Mucosa of stomach (tissue), 1 donor: ENCODE results near the gene DHRSX.
"Not testable (repeated sequence)": the region's sequence is repeated elsewhere in the genome, so short reads cannot be mapped to it uniquely, and the experiment has no call there.

ENCODE experiments used
- H3K27me3 ChIP-seq: one replicate; pipeline ENCODE4 v1.7.0; 2013; ENCODE audit warnings: mild to moderate bottlenecking, low read length; ENCODE audit not compliant: control insufficient read depth, insufficient read depth
- H3K36me3 ChIP-seq: one replicate; pipeline ENCODE4 v1.7.0; 2013; ENCODE audit warnings: low read length; ENCODE audit not compliant: control insufficient read depth, insufficient read depth
- H3K4me1 ChIP-seq: one replicate; pipeline ENCODE4 v1.7.0; 2013; ENCODE audit warnings: mild to moderate bottlenecking, low read length; ENCODE audit not compliant: control insufficient read depth, insufficient read depth
- H3K4me3 ChIP-seq: one replicate; pipeline ENCODE4 v1.7.0; 2013; ENCODE audit warnings: low read length
- H3K9ac ChIP-seq: one replicate; pipeline ENCODE4 v1.7.0; 2013; ENCODE audit warnings: mild to moderate bottlenecking, low read length, moderate library complexity
- H3K9me3 ChIP-seq: one replicate; pipeline ENCODE4 v1.7.0; 2013; ENCODE audit warnings: mild to moderate bottlenecking, low read length, moderate library complexity; ENCODE audit not compliant: control insufficient read depth
- donor health status: Pancreatic carcinoma.

Gene DHRSX

DNA sequence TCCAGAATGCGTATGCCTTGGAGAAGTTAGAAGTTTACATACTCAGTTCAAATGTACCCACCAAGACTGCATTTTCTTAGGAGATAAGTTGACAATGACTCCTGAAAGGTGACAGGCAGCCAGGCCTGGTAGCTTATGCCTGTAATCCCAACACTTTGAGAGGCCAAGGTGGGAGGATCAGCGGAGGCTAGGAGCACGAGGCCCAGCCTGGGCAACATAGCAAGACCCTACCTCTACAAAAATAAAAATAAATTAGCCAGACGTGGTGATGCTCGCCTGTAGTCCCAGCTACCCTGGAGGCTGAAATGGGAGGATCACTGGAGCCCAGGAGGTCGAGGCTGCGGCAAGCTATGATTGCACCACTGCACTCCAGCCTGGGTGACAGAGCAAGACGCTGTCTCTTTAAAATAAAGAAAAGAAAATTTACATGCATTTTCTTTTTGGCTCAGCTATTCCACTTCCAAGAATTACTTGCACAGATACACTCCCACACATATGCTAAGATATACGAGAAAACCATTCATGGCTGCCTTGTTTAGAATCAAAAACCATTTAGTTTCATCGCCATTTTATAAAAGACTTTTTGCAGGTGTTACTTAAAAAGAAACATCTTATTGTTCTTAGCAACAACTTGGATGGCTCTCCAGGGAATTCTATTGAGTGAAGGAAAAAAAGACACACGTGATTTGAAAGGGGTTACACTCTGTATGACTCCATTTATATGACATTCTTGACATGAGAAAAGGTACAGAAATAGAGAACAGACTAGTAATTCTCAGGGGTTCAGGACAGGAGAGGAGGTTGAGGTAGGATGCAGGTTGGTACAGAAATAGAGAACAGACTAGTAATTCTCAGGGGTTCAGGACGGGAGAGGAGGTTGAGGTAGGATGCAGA, 66.3 kb downstream of the DHRSX start:
- Histone ChIP-seq H3K4me1 (no peaks in the 10 kb centered on the region), H3K9ac (no peak overlapping the region), H3K9me3 (no peaks in the 10 kb centered on the region), H3K4me3 (no peak overlapping the region), H3K27me3 (no peaks in the 10 kb centered on the region), H3K36me3 (no peaks in the 10 kb centered on the region)

DNA sequence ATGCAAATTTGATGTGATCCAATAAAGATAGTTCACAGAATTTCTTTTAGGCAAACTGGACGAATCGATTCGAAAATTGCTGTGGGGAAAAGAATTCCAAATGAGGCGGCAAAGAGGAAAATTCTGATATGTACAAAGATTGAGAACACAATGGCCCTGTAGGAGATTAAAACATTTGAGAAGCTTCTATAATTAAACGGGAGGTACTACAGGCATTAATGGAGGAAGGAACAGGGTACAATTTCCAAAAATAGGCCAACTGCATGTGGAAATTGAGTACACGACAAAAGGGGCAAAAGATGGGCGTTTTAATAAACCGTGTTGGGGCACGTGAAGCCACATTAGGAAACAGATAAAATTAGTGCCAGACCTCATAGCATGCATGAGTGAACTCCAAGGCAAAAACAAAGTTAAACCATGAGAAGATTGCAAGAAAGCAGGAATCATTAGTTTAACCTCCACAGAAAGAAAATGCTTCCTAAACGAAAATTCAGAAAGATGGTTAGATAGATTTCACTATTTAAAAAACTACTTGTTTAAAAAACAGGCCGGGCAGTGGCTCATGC, 68.4 kb downstream of the DHRSX start:
- no peak overlapping the region for H3K9ac ChIP-seq
- H3K36me3 ChIP-seq = no peaks in the 10 kb centered on the region
- no peaks in the 10 kb centered on the region for H3K27me3 ChIP-seq
- H3K4me1 ChIP-seq = no peaks in the 10 kb centered on the region
- no peak overlapping the region for H3K4me3 ChIP-seq
- no peaks in the 10 kb centered on the region for H3K9me3 ChIP-seq

DNA sequence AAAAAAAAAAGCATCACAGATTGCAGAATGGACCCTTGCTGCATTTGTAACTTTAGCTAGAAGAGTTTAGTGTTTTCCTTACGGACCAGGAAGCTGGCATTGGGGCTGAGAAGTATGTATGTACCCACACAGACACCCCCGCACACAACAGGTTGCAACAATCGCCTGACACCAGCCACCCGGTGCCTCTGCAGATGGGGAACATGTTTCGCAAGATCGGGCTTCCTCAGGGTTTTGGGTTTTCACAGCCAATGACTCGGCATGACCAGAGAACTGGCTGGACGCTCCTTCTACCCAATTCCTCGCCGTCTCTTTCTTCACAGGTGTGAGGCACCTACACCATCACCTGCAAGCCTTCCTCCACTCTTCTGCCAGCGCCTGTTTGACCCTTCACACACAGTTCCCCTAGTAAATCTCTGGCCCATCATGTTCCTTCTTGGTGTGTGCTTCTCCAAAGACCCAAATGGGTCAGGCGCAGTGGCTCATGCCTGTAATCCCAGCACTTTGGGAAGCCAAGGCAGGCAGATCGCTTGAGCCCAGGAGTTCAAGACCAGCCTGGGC, 70.4 kb downstream of the DHRSX start:
- no peak overlapping the region for H3K4me3 ChIP-seq
- H3K4me1 ChIP-seq = no peaks in the 10 kb centered on the region
- H3K9ac ChIP-seq = no peak overlapping the region
- no peaks in the 10 kb centered on the region for H3K27me3 ChIP-seq
- H3K9me3 ChIP-seq = no peaks in the 10 kb centered on the region
- no peaks in the 10 kb centered on the region for H3K36me3 ChIP-seq

DNA sequence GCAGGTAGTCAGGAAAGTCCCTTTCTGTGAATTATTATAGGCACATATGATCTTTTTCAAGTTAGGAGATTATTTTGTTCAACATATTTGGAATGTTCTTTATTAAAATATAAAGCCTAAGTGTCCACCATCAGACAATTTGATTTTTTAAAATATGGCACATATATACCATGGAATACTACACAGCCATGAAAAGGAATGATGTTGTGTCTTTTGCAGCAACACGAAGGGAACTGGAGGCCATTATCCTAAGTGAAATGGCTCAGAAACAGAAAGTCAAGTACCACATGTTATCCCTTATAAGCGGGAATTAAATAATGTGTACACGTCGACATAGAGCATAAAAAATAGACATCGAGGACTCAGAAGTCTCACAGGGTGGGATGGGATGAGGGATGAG, 73.0 kb downstream of the DHRSX start:
- peaks cover 5% of the 10 kb centered on the region for H3K36me3 ChIP-seq
- H3K9ac ChIP-seq = no peak overlapping the region
- H3K9me3 ChIP-seq = no peaks in the 10 kb centered on the region
- H3K4me1 ChIP-seq = no peaks in the 10 kb centered on the region
- H3K4me3 ChIP-seq = no peak overlapping the region
- no peaks in the 10 kb centered on the region for H3K27me3 ChIP-seq

DNA sequence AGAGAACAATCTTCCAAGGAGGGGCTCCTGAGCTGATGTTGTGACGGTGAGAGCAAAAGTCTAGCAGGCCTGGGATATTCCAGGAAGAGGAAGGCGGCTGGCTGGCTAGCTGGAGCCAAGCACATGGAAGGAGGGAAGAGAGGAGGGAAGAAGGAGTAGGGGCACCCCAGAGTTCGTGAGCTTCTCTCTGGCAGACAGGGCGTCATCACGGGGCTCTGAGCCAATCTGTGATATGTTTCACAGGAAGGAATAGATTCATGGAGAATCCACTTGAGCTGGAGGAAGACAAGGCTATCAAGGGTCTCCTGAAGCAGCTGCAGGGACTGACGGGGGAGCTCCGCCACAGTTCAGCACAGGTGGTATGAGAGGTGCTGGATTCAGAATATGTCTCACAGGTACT, 73.6 kb downstream of the DHRSX start:
- no peaks in the 10 kb centered on the region for H3K27me3 ChIP-seq
- no peak overlapping the region for H3K9ac ChIP-seq
- no peak overlapping the region for H3K4me3 ChIP-seq
- H3K36me3 ChIP-seq = peaks cover 5% of the 10 kb centered on the region
- H3K4me1 ChIP-seq = no peaks in the 10 kb centered on the region
- no peaks in the 10 kb centered on the region for H3K9me3 ChIP-seq

DNA sequence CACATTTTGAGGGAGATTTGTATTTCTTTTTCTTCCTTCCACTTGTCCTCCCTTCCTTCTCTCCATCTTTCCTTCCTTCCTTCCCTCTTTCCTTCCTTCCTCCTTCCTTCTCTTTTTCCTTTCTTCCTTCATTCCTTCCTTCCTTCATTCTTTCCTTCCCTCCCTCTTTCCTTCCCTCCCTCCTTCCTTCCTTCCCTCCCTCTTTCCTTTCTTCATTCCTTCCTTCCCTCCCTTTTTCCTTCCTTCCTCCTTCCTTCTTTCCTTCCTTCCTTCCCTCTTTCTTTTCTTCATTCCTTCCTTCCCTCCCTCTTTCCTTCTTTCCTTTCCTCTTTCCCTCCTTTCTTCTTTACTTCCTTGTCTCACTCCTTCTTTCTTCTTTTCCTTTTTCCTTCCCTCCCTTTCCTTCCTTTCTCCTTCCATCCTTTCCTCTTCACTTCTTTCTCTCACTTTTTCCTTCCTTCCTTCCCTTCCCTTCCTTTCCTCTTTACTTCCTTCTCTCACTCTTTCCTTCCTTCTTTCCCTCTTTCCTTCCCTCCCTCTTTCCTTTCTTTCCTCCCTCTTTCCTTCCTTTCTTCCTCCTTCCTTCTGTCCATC, 74.4 kb downstream of the DHRSX start:
- no peaks in the 10 kb centered on the region for H3K4me1 ChIP-seq
- no peak overlapping the region for H3K9ac ChIP-seq
- H3K9me3 ChIP-seq = no peaks in the 10 kb centered on the region
- H3K27me3 ChIP-seq = no peaks in the 10 kb centered on the region
- peaks cover 5% of the 10 kb centered on the region for H3K36me3 ChIP-seq
- H3K4me3 ChIP-seq = no peak overlapping the region

DNA sequence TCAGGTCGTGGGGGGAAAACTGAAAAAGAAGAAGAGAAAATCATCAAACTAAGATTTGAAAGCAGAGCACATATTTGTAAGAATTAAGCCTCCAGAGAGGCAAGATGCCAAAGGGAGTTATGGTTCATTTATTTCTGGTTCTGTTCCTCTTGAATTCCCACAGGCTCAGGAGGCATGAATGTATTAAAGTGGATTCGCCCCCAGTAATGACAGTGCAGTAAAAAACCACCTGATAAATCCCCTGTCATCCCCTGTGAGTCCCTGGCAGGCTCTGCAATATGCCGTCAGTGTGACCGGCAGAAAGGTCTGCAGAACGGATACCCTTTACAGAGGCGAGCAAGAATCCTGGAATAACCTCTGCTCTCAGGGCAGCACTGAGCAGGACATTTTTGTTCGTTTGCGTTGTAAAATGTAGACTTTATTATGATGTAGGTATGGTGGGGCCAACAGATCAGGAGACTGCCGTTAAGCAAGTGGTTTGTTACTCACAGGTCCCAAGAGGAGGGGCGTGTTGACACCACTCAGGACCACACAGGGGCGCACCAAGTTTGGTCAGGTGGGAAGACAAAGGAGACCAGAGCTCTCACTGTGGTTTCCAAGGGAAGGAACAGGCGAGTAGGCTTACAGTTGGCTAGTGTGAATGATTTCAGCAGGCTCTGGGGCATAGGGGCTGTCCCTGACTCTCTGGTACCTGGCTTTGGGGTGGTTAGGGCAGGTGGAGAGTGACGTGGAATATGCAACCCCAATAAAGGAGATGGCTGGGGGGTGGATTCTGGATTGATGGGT, 75.3 kb downstream of the DHRSX start:
- Histone ChIP-seq H3K27me3 (no peaks in the 10 kb centered on the region), H3K9me3 (no peaks in the 10 kb centered on the region), H3K9ac (no peak overlapping the region), H3K36me3 (peaks cover 5% of the 10 kb centered on the region), H3K4me3 (no peak overlapping the region), H3K4me1 (no peaks in the 10 kb centered on the region)

DNA sequence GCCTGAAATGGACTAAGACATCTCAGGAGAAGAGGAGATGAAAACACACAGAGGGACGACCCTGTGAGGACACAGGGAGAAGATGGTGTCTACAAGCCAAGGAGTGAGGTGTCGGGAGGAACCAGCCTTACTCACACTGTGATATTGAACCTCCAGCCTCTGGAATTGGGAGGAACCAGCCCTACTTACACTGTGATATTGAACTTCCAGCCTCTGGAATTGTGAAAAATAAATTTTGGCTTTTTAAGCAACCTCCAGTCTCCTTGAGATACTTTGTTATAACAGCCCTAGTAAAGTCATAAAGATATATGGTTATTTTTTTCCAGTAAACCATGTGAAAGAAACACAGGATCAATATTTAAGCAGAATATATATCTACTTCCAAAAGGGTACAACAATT, 76.5 kb downstream of the DHRSX start:
- no peaks in the 10 kb centered on the region for H3K9me3 ChIP-seq
- H3K9ac ChIP-seq = no peak overlapping the region
- H3K36me3 ChIP-seq = peaks cover 5% of the 10 kb centered on the region
- H3K4me3 ChIP-seq = no peak overlapping the region
- H3K4me1 ChIP-seq = no peaks in the 10 kb centered on the region
- no peaks in the 10 kb centered on the region for H3K27me3 ChIP-seq

DNA sequence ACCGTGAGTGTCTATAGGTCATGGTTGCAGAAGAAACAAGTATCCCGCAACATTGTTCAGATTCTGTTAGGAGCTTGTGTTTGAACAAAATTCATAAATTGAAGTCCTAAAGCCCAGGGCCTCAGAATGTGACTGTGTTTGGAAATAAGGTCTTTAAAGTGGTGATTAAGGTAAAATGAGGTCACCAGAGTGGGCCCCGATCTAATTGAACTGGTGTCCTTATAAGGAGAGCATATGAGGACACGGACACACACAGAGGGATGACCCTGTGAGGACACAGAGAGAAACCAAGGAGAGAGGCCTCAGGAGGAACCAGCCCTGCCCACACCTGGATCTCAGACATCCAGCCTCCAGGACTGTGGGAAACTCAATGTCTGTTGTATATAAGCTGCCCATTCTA, 76.9 kb downstream of the DHRSX start:
- H3K4me1 ChIP-seq = no peaks in the 10 kb centered on the region
- H3K9me3 ChIP-seq = no peaks in the 10 kb centered on the region
- no peak overlapping the region for H3K4me3 ChIP-seq
- H3K27me3 ChIP-seq = no peaks in the 10 kb centered on the region
- H3K9ac ChIP-seq = no peak overlapping the region
- peaks cover 5% of the 10 kb centered on the region for H3K36me3 ChIP-seq

DNA sequence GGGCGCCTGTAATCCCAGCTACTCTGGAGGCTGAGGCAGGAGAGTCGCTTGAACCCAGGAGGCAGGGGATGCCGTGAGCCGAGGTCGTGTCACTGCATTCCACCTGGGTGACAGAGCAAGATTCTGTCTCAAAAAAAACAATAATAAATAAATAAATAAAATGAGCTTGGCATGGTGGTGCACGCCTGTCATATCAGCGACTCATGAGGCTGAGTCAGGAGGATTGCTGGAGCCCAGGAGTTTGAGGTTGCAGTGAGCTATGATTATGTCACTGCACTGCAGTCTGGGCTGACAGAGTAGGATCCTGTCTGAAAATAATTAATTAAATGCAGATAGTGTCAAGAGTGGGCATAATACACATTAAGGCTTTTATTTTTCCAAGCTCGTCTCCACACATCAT, 77.5 kb downstream of the DHRSX start:
- no peaks in the 10 kb centered on the region for H3K9me3 ChIP-seq
- H3K4me3 ChIP-seq = no peak overlapping the region
- H3K9ac ChIP-seq = no peak overlapping the region
- H3K36me3 ChIP-seq = peaks cover 5% of the 10 kb centered on the region
- H3K27me3 ChIP-seq = no peaks in the 10 kb centered on the region
- H3K4me1 ChIP-seq = no peaks in the 10 kb centered on the region

DNA sequence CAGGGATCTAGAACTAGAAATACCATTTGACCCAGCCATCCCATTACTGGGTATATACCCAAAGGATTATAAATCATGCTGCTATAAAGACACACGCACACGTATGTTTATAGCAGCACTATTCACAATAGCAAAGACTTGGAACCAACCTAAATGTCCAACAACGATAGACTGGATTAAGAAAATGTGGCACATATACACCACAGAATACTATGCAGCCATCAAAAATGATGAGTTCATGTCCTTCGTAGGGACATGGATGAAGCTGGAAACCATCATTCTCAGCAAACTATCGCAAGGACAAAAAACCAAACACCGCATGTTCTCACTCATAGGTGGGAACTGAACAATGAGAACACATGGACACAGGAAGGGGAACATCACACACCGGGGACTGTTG, 81.4 kb downstream of the DHRSX start:
- H3K4me1 ChIP-seq, H3K9ac ChIP-seq, H3K9me3 ChIP-seq, H3K27me3 ChIP-seq, H3K4me3 ChIP-seq, H3K36me3 ChIP-seq: not testable (repeated sequence)

DNA sequence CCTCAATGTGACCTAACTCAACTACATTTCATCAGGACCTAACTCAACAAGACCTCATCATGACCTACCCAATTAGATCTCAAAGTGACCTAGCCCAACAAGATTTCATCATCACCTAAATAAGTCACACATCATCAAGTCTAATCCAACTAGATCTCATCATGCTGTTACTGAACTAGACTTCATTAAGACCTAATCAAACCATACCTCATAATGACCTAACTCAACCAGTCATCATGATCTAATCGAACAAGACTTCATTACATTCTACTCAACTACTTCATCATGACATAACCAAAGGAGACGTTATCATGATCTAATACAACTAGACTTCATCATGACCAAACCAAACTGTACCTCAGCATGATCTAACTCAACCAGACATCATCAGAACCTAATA, 82.8 kb downstream of the DHRSX start:
- Histone ChIP-seq H3K36me3 (no peaks in the 10 kb centered on the region), H3K27me3 (no peaks in the 10 kb centered on the region), H3K9me3 (no peaks in the 10 kb centered on the region), H3K4me3 (no peak overlapping the region), H3K4me1 (no peaks in the 10 kb centered on the region), H3K9ac (no peak overlapping the region)
